ENCODE measurements around the gene SALL1.

Gene SALL1

DNA sequence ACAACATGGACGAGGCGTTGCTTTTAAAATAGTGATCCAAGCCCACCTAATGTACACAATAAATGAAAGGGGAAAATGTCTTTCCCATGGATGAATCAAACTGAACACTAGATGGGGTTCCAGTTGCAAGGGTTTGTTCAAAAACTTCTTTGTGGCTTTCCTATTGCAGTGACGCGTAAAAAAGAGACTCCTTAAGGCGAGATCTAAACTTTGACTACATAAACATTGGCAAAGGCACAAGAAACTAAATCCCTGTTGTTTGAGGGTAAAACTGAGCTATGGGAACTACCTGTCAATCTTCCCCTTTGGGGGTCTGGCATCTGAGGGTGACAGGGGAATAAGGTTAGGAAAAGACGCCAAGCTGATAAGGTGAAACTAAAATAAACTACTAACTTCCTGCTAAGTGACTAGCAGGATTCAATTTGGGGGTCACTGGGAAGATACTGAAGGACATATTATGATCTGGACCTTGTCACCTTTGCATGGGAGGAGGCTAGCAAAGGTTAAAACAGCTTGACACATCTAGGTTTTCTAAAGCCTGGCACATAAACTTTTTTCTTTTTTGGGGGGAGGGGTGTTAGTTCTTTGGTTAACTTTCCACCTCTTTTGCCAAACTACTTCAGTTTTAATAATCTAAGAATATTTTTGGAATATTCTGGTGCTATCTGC is 4.7 kb downstream of the SALL1 start:
- peak overlapping the region; percentile 3 for H3K4me3 ChIP-seq (ENCODE audit: low read depth, low read length)
- DNase-seq (ENCODE audit: low read depth) = no peak

DNA sequence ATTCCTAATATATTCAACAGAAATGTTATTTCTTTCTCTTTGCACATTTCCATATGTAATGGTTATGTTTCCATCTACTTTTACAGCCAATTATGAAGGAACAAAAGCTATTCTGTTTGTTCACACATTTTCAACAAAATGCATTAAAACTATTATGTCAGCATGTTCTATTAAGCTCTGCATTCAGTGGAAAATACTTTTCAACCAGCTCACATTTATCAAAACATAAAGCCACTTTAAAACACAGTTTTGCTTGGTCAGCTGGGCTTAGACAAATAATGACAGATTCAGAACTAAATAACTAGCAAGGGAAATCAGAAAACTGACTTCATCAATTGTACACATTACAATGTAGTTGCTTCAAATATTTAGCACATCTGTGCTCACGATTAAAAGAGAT is 6.9 kb downstream of the SALL1 start:
- no peak for DNase-seq (ENCODE audit: low read depth)
- no peak overlapping the region for H3K4me3 ChIP-seq (ENCODE audit: low read depth, low read length)

DNA sequence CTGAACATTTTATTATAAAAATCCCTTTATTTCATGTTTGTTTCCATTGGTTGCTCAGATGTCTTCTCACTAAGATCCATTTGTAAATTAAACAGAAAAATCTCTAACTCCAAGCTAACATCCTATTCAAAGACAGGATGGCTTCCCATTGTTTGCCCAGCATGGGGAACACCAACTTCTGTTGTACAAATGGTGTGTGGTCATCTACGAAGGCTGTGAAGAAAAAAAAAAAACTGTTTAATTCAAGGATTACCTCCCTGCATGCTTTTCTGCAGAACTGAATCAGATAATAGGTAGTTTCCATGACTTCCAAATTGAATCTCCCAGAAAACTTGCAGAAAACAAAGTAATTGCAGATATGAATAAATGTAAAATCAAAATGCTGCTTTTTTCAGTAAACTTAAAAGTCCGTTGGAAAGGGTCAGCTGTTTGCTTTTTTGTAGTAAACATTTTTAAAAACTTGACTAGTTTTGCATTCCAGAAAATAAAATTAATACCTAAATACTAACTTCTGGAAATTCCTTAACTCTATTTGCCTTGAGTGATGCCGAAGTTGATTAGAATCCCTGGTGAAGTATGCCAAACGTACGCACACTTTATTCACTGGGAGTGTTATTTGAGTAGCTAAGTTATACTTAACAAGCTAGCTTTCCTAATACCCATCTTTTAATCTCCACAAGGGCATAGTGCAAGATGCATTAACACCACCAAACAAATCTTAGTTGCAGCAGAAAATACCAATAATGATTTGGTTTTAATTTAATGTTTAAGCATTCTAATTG is 7.7 kb downstream of the SALL1 start:
- no peak for DNase-seq (ENCODE audit: low read depth)
- H3K4me3 ChIP-seq (ENCODE audit: low read depth, low read length) = no peak overlapping the region

DNA sequence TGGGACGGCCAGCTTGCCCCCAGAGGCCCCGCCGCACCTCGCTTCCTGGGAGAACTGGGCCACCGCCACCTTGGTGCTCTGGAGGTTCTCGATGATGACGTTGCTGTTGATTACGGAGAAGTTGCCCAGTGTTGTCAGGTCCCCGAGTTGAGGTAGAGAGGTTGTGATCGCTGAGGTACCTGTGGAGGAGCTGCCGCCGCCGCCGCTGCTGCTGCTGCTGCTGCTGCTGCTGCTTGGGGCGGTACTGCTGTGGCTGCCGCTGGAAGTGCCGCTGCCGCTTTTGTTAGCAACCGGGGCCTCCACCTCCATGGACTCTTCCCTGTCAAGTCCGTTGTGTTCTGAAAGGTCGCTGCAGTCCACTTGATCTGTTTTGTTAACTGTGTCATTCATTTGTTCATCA is 9.5 kb downstream of the SALL1 start:
- H3K4me3 ChIP-seq (ENCODE audit: low read depth, low read length) = no peak overlapping the region
- DNase-seq (ENCODE audit: low read depth) = no peak

DNA sequence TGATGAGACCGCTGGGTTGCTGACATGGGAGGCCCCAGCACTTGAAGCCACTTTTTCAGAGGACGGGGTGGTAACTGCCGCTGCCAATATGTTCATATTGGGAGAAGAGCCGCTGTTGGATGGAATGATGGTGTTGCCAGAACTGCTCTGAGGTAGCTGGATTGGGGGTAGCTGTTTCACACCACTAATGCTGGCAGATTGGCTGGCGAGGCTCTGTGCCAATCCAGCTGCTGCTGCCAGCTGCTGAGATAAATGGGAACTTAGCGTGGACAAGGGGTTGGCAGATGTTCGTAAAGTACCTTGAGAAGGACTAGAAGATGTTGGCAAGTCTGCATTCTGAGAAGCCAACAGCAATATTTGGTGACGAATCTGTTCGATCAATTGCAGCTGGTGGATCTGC is 10.0 kb downstream of the SALL1 start:
- no peak for DNase-seq (ENCODE audit: low read depth)
- H3K4me3 ChIP-seq (ENCODE audit: low read depth, low read length) = no peak overlapping the region

DNA sequence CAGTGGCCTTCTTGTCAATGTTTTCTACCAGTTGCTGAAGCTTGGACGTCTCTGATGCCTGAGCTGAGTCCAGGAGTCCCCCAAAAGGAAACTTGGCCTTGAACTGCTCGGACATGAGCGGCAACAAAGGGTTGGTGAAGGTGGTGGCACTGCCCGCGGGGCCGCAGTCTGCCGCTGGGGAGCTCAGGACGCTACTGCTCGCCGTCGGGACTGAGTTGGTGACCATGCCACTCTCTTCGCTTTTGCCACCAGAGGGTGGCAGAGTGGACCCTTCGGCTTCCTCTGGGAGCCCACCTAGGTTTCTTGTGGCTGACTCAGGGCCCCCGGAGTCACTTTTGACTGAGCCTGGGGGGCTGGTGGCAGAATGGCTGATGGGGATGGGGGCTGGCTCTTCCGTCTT is 11.0 kb downstream of the SALL1 start:
- no peak overlapping the region for H3K4me3 ChIP-seq (ENCODE audit: low read depth, low read length)
- DNase-seq (ENCODE audit: low read depth) = no peak

DNA sequence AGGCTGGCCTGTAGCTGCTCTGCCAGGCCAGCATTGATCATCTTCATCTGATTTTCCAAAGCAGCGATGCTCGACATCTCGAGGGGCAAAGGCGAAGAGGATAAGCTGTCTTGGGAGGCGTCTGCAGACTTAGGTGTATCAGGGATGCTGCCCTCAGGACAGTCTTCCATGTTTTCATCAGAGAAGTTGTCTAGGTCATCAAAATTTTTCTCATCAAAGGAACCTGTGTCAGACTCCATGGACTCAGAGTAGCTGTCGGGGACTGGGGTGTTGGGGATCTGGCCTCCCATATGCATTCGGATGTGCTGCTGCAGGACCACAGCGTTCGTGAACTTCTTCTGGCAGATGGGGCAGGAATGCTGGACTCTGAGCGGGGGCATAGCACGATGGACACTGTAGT is 11.5 kb downstream of the SALL1 start:
- DNase-seq (ENCODE audit: low read depth) = no peak
- no peak overlapping the region for H3K4me3 ChIP-seq (ENCODE audit: low read depth, low read length)

DNA sequence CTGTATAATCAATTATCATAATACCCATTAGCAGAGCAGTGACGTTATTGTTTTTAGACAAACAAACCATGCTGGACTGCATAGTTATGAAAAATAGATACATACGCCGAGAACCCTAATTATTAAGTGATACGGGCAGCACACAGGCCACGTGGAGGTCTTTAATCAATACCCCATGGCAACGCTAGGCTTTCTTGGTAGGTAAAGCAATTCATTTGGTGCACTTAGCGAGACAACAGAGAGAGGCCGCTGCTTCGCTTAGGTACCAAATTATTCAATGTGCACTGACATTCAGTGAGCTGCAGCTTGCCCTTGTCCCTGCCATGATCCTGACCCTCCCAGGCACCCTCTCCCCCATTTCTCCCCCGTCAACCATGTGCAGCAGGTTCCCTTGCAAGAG is 12.9 kb downstream of the SALL1 start:
- H3K4me3 ChIP-seq (ENCODE audit: low read depth, low read length) = no peak overlapping the region
- DNase-seq (ENCODE audit: low read depth) = no peak

DNA sequence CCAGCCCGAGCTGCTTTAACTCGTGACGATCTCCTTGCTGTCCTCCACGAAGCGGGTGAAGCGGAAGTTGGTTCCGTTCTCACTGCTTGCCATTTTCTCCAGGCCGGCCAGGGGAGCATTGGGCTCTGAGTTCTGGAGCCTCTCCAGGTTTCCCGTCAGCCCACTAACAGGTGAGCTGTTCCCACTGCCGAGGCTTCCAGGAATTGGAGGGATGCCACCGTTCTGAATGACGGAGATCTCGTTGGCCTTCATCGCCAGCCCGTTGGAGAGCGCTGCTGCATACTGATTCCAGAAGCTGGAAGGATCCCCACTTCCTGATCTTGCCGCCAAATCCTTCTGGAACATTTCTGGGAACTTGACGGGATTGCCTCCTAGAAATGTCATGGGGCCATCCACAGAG is 14.0 kb downstream of the SALL1 start:
- no peak for DNase-seq (ENCODE audit: low read depth)
- no peak overlapping the region for H3K4me3 ChIP-seq (ENCODE audit: low read depth, low read length)

DNA sequence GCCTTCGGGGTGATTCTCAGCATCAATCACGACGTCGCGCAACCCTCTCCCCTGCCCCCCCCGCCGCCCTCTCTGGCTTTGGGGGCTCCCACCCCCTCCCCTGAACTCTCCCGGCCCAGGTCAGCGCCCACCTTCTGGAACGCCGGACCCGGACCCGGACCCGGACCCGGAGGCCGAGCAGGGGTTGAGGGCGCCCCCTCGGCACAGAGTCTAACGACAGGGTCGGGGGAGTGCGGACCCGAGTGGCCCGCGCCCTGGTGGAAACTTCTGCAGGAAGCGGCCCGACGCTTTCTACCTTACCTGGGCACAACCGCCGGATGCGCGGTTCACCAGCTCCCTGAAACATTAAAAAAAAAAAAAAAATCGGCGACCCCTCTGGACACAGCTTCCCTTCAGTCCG is 16.2 kb downstream of the SALL1 start:
- H3K4me3 ChIP-seq (ENCODE audit: low read depth, low read length) = no peak overlapping the region
- DNase-seq (ENCODE audit: low read depth) = no peak

DNA sequence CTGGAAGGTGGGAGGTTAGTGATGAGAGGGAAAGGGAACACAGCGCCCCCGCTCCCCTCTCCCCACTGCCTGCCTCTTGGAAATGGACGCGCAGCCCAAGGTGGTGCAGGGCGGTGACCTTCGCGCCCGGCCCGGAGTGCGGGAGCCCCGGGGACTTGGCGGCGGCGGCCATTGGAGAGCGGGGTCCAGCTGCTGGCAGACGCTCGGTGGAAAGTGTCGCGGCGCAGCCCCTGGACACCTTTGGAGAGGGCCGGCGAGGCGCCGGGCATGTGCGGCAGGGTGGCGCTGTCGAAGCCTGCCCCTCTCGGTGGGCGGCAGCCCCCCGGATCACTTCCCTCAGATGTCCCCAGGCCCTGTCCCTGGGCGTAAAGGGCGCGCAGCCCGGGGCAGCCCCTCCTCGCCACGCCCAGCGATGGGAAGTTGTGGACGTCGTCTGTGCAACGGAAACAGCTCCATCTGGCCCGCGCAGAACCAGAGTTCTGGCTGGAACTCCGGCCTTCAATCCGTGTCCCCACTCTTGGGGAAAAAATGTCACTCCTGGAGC is 16.7 kb downstream of the SALL1 start:
- DNase-seq (ENCODE audit: low read depth) = no peak

DNA sequence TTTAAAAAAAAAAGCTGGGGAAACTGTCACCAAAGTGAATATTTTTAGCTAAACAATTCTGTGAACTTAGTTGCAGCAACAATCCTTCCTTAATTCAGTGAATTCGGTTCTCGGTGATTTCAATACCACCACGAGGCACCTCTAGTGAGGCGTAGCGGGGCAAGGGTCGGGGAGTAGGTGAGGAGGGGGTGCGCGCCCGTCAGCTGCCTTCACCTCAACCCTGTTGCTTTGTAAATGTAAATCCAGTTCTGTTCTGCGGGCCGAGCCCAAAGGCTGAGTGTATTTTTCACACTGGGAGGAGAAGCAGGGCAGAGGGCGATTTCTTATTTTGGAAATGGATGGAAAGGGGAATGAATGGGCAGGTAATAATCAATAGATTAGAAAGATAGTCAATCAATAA is 17.4 kb downstream of the SALL1 start:
- peak overlapping the region; percentile 32 for H3K4me3 ChIP-seq (ENCODE audit: low read depth, low read length)
- no peak for DNase-seq (ENCODE audit: low read depth)

More for the DNA sequence above, 16.7 kb downstream of the SALL1 start:
- H3K4me3 ChIP-seq (ENCODE audit: low read depth, low read length) = peak overlapping the region; percentile 32

DNA sequence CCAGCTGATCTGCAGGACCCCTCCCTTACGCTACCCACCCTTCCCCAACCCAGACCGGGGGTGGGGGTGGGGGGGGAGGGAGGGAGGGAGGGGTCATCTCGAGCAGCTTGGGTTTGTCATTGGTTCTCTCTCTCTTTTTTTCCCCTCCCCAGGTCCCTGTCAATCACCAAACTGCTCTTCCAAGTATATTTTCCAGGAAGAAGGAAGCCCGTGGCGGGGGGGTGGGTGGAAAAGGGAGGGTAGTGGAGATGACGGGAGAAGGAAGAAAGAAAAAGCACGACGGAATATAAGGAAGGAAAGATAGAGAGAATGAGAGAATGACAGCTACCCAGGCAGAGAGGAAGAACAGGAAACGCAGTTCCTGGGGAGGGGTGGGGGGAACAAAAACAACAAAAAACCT is 17.9 kb downstream of the SALL1 start:
- no peak for DNase-seq (ENCODE audit: low read depth)
- H3K4me3 ChIP-seq (ENCODE audit: low read depth, low read length) = no peak overlapping the region

DNA sequence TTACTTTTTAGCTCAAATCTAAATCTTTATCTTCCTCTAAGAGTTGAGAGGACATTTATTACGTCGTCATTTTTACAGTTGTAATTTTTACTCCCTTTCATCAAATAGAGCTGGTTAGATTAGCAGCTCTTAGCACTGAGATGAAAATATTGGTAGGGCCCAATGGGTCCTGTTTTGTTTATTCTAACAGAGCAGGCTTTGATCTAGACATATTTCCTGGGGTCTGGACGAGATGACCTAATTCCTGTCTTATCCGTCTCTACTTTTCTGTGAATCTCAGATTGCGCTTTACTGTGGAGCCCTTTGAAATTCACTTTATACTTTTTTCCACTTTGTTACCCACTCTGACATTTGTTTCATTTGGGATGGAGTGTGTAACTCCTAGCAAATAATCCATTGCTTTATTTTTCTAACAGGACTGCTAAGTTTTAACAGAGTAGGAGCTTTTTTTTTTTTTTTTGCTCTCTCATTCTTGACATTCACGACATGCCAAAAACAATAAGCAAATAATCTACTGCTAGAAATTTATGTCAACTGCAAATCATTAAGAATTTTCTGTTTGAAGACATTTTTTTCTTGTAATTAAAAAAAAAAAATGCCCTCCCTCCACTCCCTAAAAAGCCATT is 18.5 kb downstream of the SALL1 start:
- H3K4me3 ChIP-seq (ENCODE audit: low read depth, low read length) = no peak overlapping the region
- no peak for DNase-seq (ENCODE audit: low read depth)

DNA sequence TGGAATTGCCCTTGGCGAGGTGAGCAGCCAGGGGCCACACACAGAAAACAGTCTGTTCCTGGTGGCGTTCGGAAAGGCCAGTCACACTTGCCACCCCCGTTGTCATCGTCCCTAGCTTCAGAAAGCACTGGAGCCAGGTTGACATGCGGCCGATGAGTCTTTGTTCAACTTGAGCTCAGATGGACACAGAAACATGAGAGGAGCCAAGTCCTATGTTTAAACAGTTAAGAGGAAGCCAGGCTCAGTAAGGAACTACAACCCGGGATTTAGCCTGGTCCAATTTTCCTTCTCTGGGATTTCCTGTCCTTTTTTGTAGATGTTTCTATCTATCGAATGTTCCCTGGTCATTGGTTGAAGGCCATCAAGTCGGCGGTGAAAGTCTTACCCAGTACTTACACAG is 19.5 kb downstream of the SALL1 start:
- DNase-seq (ENCODE audit: low read depth) = no peak

DNA sequence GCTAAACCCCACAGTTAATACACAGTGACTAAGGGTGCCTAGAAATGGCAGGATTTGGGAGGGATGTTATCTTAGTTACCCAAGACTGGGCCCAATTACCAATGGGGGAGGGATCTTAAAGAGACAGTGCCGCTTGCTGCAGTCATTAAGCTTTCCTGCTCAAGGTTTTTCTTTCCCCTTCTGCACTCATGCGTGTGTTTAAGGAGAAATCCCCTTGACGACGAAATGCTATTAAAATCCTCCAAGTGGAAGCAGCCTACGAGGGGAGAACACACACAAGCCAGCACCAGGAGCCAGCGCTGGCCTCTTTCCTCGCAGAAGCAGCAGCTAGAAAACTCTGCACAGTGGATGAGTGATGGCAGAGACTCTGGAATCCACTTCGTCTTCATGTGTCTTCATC is 22.0 kb downstream of the SALL1 start:
- no peak for DNase-seq (ENCODE audit: low read depth)

More for the DNA sequence above, 19.5 kb downstream of the SALL1 start:
- no peak overlapping the region for H3K4me3 ChIP-seq (ENCODE audit: low read depth, low read length)

DNA sequence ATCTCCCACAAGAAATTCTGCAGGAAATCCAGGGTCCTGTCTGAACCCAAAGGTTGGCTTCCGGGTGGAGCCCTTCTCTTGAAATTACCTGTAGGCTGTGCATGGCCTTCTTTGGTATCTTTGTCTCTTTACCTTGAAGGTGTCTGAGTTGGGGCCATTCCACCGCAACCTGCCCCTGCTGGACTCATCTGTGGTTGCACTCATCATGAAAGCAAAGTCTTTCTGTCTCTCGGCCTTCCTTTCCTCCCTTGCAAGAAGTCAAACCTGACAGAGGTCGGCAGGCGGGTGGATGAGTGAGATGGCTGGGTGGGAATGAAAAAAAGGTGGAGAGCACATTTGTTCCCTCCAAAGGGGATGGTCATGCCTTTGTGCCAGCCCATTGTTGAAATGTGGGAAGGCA is 25.1 kb downstream of the SALL1 start:
- DNase-seq (ENCODE audit: low read depth) = no peak
- no peak overlapping the region for H3K4me3 ChIP-seq (ENCODE audit: low read depth, low read length)

More for the DNA sequence above, 22.0 kb downstream of the SALL1 start:
- H3K4me3 ChIP-seq (ENCODE audit: low read depth, low read length) = no peak overlapping the region

DNA sequence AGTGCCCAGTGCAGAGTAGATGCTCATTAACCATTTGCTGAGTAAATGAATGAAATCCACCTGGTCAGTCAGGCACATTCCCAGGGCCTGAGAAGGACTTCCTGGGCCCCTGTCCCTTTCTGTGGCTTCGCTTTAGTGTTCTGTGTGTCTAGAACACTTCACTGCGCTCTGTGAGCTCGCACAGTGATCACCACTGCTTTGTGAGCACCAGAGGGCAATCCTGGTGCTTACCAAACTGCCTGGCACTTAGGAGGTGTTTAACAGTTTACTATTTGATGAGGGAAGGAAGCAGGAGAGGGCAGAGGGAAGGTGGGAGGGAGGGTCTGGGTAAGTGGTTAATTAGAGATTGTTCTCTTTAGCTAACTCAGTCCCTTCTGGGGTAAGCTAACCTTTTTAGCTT is 26.2 kb downstream of the SALL1 start:
- H3K4me3 ChIP-seq (ENCODE audit: low read depth, low read length) = no peak overlapping the region
- no peak for DNase-seq (ENCODE audit: low read depth)

DNA sequence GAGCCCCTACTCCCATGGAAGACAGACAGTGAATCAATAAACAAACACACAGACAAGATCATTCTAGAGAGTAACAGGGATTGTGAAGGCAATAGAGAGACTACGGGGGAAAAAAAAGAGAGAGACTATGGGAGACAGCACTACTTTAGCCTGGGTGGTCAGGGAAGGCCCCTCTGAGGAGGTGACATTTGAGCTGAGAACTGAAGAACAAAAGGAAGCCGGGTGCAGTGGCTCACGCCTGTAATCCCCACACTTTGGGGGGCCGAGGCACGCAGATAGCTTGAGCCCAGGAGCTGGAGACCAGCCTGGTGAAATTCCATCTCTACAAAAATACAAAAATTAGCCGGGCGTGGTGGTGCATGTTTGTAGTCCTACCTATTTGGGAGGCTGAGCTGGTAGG is 29.2 kb downstream of the SALL1 start:
- no peak overlapping the region for H3K4me3 ChIP-seq (ENCODE audit: low read depth, low read length)
- DNase-seq (ENCODE audit: low read depth) = no peak

DNA sequence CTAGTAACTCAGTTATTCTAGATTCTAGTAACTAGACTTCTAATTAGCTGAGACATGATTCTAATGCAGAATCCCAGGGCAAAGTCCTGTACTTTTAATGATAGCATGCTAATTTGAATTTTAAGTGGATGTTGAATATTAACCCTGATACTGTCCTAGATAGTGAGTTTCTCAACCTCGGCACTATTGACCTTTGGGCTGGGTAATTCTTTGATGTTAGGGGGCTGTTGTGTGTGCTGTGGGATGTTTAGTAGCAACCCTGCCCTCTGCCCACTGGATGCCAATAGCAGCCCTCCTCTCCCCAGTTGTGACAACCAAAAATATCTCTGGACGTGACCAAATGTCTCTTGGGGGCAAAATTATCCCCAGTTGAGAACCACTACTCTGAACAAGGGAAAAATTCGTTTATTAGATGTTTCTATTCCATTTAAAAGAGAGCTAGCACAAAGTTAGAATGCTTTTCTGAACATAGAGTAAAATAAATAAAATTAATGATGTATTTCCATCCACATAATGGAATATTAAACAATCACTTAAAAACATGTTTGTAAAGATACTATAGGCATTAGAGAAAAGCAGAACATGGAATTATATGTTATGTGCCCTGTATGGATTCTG is 30.2 kb downstream of the SALL1 start:
- no peak for DNase-seq (ENCODE audit: low read depth)
- H3K4me3 ChIP-seq (ENCODE audit: low read depth, low read length) = no peak overlapping the region

All from skeletal muscle cell (primary cell).